ENCODE results near the gene TNFRSF12A. TPM values are rescaled to one million over a fixed set of nuclear protein-coding genes. Genes with fewer than 3 reads are reported as not detected.
A peak's percentile ranks its signal among the peaks of the same experiment; 100 is the strongest.
"Not testable (repeated sequence)": the region's sequence is repeated elsewhere in the genome, so short reads cannot be mapped to it uniquely, and the experiment has no call there.

The TNFRSF12A gene
- total and polyA plus RNA-seq, 2 of the 13 experiments (the other 11 are each of a cell fraction or from before 2014, with no cell fraction given) = 61.9 to 66.0 TPM

DNA sequence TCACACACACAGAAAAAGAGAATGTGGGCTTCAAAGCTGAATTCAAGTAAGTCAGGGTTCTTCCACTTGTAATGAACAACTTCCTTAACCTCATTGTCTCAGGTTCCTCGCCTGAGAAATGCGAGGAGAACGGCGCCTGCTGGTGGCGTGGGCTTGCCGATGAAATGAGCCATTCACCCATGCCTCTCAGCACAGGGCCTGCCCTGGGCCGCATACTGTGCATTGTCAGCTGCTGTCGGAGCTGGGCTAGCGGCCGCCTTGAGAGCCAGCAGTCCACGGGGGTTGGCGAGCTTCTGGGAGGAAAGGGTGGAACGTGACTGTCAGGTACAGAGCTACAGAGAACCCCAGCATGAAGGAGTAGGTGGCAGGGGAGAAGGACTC is 33.2 kb downstream of the TNFRSF12A start:
- ATAC-seq = peak; percentile 32; the same call in 2 of the 3 replicates
- FAIRE-seq = peak; percentile 21
- CTCF ChIA-PET (ENCODE audit: low intra/inter-chr PET ratio, low total read pairs); H3K27ac ChIP-seq (ENCODE audit: extremely low read length, insufficient read depth, low read length); BruUV-seq (replicated peaks); H3K4me2 ChIP-seq (ENCODE audit: low read depth, low read length); H2AFZ ChIP-seq (ENCODE audit: low read length); H3K4me3 ChIP-seq (replicated peaks in 1 of 3; ENCODE audit: insufficient read depth in 1 of 3, low read depth in 2 of 3, low read length in 3 of 3); intact Hi-C loops (cut with micrococcal nuclease; ENCODE audit: unreplicated experiment); POLR2A ChIA-PET; H4K20me1 ChIP-seq (ENCODE audit: insufficient read depth, low read length); H3K79me2 ChIP-seq (ENCODE audit: insufficient read depth, low read length); H3K4me1 ChIP-seq (ENCODE audit: insufficient read depth, low read length); H3K9me3 ChIP-seq (ENCODE audit: low read length); H3K36me3 ChIP-seq (replicated peaks in 1 of 2; ENCODE audit: control insufficient read depth in 1 of 2, insufficient read depth in 2 of 2, low read length in 2 of 2); in situ Hi-C loops (cut with HindIII; ENCODE audit: extremely low pct_ligation_motif_present, low pct_unique_long_range_greater_than_20kb); H3K9ac ChIP-seq (ENCODE audit: insufficient read depth, low read depth, low read length); DNase-seq (ENCODE audit: low spot score): not testable (repeated sequence)
- TF ChIP-seq STAG1 (CRISPR knock-in tag; IDR thresholded peaks at IDR 0.05) = 0 out of 2 replicates have a peak, but pooled peaks have one; percentile 3
- 75% methylated on average over 7 of the region's 13 CpGs for WGBS (ENCODE audit: low lambda C conversion rate)
- H3K27me3 ChIP-seq (ENCODE audit: control insufficient read depth in 1 of 2, insufficient read depth in 2 of 2, low read length in 2 of 2) = peaks cover 5 to 30% of the 10 kb centered on the region in 2 experiments

GRCh38 chr16:3054965-3055733 is 35.0 kb downstream of the TNFRSF12A start:
- H3K4me1 ChIP-seq (ENCODE audit: insufficient read depth, low read length) = peaks cover 6% of the 10 kb centered on the region
- CTCF ChIA-PET (ENCODE audit: low intra/inter-chr PET ratio, low total read pairs) = no interaction called here
- no peak overlapping the region for H2AFZ ChIP-seq (ENCODE audit: low read length)
- in situ Hi-C loops (cut with HindIII; ENCODE audit: extremely low pct_ligation_motif_present, low pct_unique_long_range_greater_than_20kb) (no loop called here), intact Hi-C loops (cut with micrococcal nuclease; ENCODE audit: unreplicated experiment) (no loop called here)
- no peaks in the 10 kb centered on the region for H4K20me1 ChIP-seq (ENCODE audit: insufficient read depth, low read length)
- H3K27me3 ChIP-seq (ENCODE audit: control insufficient read depth in 1 of 2, insufficient read depth in 2 of 2, low read length in 2 of 2) = peaks cover 0 to 14% of the 10 kb centered on the region in 2 experiments; a peak in 3 of 5 replicates
- POLR2A ChIA-PET = interaction anchor here (1.6 kb wide), 1 partner anchor 34 kb away, joined by 3 read pairs; the partner anchor contains the start of gene TNFRSF12A
- no peaks in the 10 kb centered on the region for H3K9me3 ChIP-seq (ENCODE audit: low read length)
- no peak overlapping the region for H3K27ac ChIP-seq (ENCODE audit: extremely low read length, insufficient read depth, low read length)
- H3K4me2 ChIP-seq (ENCODE audit: low read depth, low read length) = no peak overlapping the region
- H3K4me3 ChIP-seq (replicated peaks in 1 of 3; ENCODE audit: insufficient read depth in 1 of 3, low read depth in 2 of 3, low read length in 3 of 3) = no peak overlapping the region
- 78% methylated on average over 16 of the region's 17 CpGs for WGBS (ENCODE audit: low lambda C conversion rate)
- no peak for ATAC-seq
- DNase-seq (ENCODE audit: low spot score) = no peak
- no peaks in the 10 kb centered on the region for H3K36me3 ChIP-seq (replicated peaks in 1 of 2; ENCODE audit: control insufficient read depth in 1 of 2, insufficient read depth in 2 of 2, low read length in 2 of 2)
- TF ChIP-seq MBNL3 (CRISPR knock-in tag; conservative IDR thresholded peaks at IDR 0.05) (no peak), ZNF629 (CRISPR knock-in tag; conservative IDR thresholded peaks at IDR 0.05) (peak; percentile 70)
- BruUV-seq (replicated peaks) = no TSS peak
- H3K9ac ChIP-seq (ENCODE audit: insufficient read depth, low read depth, low read length) = no peak overlapping the region
- FAIRE-seq = no peak
- no peaks in the 10 kb centered on the region for H3K79me2 ChIP-seq (ENCODE audit: insufficient read depth, low read length)

- H3K4me2 ChIP-seq (ENCODE audit: low read depth, low read length); H3K9ac ChIP-seq (ENCODE audit: insufficient read depth, low read depth, low read length); H3K4me3 ChIP-seq (replicated peaks in 1 of 3; ENCODE audit: insufficient read depth in 1 of 3, low read depth in 2 of 3, low read length in 3 of 3); BruUV-seq (replicated peaks); ATAC-seq; in situ Hi-C loops (cut with HindIII; ENCODE audit: extremely low pct_ligation_motif_present, low pct_unique_long_range_greater_than_20kb); H3K27me3 ChIP-seq (ENCODE audit: control insufficient read depth in 1 of 2, insufficient read depth in 2 of 2, low read length in 2 of 2); H3K9me3 ChIP-seq (ENCODE audit: low read length); CTCF ChIA-PET (ENCODE audit: low intra/inter-chr PET ratio, low total read pairs); H2AFZ ChIP-seq (ENCODE audit: low read length); intact Hi-C loops (cut with micrococcal nuclease; ENCODE audit: unreplicated experiment); H3K36me3 ChIP-seq (replicated peaks in 1 of 2; ENCODE audit: control insufficient read depth in 1 of 2, insufficient read depth in 2 of 2, low read length in 2 of 2); H3K79me2 ChIP-seq (ENCODE audit: insufficient read depth, low read length); DNase-seq (ENCODE audit: low spot score); H4K20me1 ChIP-seq (ENCODE audit: insufficient read depth, low read length); H3K27ac ChIP-seq (ENCODE audit: extremely low read length, insufficient read depth, low read length); FAIRE-seq: not testable (repeated sequence)
- WGBS (ENCODE audit: low lambda C conversion rate) = 70% methylated on average over 9 of the region's 9 CpGs
- peaks cover 12% of the 10 kb centered on the region for H3K4me1 ChIP-seq (ENCODE audit: insufficient read depth, low read length)
- POLR2A ChIA-PET = interaction anchor here (1.6 kb wide), 1 partner anchor 35 kb away, joined by 3 read pairs; the partner anchor contains the start of gene TNFRSF12A
Measured at GRCh38 chr16:3055734-3056115, 35.6 kb downstream of the TNFRSF12A start.

Measured in HepG2 (cell line).